LoVo (cell line): Measurements from ENCODE around the gene PDPR.
"Not testable (repeated sequence)": the region's sequence is repeated elsewhere in the genome, so short reads cannot be mapped to it uniquely, and the experiment has no call there.

ENCODE experiments used
- DNase-seq: peaks from one replicate; pipeline ENCODE4 v3.0.0-alpha.2; 2016; ENCODE audit warnings: low spot score

The PDPR gene

DNA sequence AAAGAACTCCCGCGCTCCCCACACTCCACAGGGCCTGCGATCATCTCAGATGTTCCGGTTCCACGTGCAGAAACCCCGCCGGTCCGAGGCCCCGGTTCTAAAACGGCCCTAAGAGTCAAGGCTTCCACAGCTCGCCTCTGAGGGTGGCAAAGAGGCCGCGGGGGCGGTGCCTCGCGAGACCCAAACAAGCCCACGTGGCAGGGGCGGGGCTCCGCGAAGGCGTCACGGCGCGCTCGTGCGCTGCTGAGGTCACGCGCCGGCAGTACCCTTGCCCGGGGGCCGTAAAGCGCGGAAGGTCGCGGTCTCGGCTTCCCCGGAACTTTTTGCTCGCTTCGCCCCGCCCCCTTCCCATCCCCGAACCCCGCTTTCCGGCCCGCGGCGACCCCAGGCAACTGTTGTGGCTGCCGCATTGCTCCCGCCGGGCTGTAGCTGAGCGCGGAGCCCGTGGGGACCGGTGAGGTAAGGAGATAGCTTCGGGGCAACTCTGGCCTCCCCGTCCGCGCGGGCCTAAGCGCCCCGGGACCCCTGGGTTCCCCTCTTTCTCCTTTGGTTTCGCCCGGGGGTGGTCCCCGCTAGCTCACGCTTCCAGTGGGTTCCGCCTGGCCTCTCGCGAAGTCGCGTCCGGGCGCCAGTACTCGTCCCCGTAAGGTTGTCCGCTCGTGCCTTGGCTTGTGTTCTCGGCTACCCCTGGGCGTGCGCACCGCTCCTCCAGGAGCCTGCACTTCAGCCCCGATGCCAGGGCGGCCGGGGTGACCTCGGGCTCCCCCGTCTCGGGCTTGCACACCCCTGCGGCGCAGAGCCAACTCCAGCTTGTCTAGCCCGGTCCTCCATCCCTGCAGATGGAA lies at the start of gene PDPR:
Gene PDPR (plus strand): TSS at position 351 of the 845 bp plus-strand sequence. CDS start 6,161 bp downstream, outside the sequence.
- DNase-seq = peak; percentile 90

DNA sequence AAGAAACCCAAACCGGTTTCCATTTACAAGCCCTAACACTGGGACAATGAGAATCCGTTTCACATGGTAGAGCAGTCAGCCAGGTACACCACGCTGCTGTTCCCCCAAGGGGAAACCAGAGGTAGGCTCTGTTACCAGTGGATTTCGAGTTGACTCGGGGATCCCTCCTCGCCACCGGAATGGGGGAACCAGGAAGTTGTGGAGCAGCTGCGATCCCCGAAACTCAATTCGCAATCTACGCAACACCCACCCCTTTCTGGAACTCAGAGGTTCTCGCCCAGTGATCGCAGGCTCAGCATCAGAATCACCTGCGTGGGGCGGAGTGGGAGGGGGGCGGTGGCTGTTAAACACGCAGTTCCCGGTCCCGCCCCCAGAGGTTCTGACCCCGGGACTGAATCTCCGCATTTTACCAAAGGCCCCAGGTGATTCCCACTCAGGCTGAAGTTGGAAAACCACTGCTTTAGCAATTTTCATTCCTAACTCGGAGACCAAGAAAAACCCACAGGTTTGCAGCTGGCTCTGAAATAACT lies 49.2 kb upstream of the PDPR start:
- DNase-seq = peak; percentile 13

DNA sequence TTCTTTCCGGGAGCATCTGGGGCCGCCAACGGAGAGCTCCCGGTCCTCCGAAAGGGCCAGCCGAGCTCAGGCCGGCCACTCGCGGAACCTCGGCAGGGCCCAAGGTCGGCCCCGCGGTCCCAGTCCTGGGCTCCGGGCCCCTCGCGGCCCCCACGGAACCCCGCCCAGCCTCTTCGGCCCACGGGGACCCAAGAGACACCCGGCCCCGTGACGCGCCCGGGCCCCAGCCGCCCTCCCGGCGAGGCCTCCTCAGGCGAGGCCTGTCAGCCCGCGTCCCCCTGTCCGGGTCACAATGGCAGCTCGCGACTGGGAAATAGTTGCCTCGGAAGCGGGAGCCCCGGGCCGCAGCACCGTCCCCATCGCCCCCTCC lies 48.8 kb upstream of the PDPR start:
- DNase-seq = not testable (repeated sequence)

DNA sequence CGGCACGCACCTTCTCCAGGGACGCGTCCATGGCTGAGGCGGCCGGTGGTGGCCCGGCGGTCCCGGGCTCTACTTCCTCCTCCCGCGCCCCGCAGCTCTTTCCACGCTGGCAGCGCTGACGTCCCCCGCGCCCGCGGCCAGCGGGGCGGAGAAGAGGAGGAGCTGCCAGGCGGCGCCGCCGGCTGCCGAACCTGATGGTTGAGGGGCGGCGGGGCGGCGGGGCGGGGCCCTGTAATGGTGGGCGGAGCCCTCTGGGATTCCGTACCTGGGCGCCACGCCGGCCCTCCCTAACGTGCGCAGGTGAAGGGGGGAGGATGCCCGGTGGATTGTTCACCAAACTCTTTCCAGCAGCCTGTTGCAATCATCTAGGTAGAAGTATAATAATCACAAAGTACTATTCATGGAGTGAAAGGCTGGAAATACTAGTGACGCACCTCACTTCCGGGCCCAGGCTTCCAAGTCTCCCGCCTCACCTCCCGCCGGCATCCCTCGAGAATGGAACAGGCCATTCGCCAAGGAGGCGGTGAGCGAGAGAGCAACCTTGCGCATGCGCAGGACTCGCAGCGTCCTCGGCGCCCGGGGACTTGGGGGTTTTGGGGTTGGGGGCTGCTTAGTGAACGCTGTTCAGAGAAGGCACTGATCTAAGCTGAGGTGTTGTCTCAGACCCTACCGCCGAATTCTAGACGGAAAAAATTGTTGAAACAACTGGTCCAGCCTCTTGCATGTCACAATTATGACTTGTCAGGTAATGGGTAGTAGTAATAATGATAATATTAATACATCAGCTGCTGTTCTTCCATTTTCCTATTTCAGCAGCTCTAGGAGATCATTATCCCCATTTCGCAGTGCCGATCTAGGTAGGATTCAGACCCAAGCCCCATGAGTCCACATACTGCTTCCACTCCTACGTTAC lies 48.1 kb upstream of the PDPR start:
- peak; percentile 89 for DNase-seq

DNA sequence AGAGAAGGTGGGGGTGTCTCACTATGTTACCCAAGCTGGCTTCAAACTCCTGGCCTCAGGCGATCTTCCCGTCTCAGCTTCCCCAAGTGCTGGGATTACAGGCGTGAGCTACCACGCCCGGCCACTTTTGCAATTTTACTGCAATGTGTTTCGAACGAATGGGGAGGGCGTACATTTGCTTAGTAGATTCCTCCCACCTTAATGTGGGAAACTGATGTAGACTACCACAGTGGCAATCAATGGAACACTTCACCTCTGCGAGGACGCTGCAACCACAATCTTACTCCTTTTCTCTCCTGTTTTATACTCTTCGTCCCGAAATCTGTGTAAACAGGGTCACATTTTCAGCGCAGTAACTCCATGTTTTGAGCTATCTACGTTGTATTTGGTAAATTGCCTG lies 47.4 kb upstream of the PDPR start:
- not testable (repeated sequence) for DNase-seq

DNA sequence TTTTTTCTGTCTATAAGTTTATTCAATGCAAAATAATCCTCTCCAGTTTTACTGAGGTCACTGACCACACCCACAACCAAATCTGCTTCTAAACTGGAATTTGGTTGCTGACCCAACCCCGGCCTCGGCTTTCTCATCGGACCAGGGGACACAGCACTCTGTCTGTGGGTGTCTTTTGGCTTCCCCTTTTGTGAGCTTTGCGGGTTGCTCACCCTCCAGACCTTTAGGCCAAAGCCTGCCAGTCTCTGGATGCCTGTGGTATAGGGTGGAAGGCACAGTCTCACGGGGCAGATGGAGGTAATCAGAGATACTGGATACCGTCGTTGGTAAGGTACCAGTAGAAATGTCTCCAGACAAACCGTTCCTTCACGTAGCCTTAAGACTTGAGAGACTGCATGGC lies 35.1 kb upstream of the PDPR start:
- not testable (repeated sequence) for DNase-seq

DNA sequence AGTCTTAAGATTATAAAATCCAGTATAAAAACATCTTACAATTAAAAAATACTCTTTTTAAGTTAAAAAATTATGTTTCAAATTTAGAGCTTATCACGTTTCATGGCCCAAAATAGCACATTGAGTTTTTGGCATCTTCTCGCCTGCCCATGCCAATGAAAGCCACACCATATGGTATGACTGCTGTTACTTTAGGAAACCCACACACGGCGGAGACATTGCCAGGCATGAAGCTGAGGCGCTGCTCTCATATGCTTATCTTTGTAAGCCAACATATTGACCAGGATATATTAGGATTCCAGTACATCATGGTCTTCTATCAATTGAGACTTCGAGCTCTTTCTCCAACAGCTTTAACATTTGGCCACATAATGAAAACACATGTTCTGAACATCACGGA lies 32.9 kb upstream of the PDPR start:
- DNase-seq = not testable (repeated sequence)

DNA sequence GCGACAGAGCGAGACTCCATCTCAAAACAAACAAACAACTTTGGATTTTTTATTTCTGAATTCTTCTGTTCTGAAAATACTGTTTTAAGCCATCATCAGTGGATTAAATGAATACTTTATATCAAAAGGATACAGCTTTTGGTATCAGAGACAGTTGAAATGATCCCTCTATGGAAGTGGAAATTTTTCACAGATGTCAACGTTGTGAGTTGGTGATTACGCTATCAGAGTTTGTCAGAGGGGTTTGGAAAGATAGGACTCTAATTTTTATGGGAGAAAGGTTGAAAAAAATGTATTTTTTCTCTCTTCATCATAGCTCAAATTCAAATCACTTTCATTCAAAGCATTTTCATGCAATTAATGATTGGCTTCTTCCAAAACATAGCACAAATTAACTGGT lies 30.2 kb upstream of the PDPR start:
- not testable (repeated sequence) for DNase-seq

DNA sequence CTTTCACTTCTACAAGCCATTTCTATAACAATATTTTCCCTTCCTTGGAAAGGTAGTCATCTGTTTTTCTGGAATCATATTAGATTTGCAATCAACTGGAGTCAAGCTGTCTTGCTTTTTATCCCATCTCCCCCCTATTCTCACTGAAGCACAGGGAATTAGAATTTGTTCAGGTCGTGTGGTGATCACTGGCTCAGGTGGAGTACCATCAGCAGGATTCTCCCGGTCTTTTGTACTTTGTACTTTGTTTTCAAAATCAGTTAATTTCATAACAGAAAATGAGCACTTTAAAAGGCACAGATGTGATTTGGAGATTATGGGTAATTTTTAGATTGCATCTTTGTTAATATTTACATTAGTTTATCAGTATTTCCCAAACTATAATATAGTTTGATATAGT lies 26.0 kb upstream of the PDPR start:
- DNase-seq = not testable (repeated sequence)

DNA sequence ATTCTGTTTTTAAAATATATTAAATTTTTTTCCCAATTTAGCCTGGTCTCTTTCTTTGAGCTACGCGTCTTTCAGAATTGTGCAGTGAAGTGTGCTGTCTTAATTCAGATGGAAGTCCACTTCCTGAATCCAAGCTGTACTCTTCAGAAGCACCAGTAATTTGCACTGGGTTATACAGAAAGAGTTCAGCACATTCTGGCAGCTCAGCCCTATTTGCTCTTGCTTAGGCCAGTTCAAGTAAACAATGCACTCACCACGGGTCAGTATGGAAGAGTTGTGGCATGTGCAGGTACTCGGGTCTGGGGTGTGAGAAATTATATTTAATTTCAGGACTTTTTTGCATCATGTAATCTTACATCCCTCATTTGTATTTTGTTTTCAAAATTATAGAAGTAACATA lies 25.3 kb upstream of the PDPR start:
- not testable (repeated sequence) for DNase-seq

DNA sequence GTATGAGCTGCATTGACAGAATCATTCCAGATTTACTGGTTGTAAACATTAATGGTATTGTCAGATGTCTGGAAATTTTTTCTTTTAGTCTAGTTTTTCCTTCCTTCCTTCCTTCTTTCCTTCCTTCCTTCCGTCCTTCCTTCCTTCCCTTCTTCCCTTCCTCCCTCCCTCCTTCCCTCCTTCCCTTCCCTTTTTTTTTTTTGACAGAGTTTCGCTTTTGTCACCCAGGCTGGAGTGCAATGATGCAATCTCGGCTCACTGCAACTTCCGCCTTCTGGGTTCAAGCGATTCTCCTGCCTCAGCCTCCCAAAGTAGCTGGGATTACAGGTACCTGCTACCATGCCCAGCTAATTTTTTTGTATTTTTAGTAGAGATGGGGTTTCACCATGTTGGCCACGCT lies 24.8 kb upstream of the PDPR start:
- not testable (repeated sequence) for DNase-seq

DNA sequence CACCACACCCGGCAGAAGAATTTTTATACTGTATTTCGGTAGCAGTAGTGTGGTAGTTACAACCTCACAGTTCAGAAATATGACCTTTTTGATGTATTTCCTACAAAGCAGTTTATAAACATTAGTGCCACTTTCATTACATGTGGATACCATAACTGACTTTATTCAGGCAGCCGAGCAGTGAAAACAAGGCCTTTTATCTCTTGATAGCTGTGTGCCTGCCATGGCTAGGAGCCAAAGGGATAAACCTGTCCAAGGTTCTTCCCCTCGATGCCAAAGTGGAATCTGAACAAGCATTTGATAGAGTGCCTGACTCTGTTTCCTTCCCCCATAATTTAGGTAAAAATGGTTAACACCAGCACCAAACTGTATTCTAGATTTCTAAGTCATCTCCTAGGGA lies 23.0 kb upstream of the PDPR start:
- DNase-seq = not testable (repeated sequence)

DNA sequence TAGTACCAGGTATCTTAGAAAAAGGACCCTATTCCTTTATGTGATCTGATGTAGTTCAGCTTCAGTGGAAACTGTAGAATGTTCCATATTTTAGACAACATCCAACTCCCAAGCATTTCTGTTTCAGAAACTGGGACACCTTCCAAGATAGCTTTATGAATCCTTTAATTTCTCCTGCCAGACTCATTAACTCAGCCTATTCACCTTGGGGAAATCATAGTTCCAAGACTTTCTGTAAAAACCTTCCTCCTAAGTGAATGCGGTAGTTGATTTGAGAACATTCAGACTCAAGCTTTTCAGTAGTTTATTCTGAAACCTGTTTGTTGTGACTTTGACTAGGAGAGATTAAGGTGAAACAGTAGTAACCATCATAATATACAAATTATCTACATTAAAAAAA lies 20.0 kb upstream of the PDPR start:
- not testable (repeated sequence) for DNase-seq

DNA sequence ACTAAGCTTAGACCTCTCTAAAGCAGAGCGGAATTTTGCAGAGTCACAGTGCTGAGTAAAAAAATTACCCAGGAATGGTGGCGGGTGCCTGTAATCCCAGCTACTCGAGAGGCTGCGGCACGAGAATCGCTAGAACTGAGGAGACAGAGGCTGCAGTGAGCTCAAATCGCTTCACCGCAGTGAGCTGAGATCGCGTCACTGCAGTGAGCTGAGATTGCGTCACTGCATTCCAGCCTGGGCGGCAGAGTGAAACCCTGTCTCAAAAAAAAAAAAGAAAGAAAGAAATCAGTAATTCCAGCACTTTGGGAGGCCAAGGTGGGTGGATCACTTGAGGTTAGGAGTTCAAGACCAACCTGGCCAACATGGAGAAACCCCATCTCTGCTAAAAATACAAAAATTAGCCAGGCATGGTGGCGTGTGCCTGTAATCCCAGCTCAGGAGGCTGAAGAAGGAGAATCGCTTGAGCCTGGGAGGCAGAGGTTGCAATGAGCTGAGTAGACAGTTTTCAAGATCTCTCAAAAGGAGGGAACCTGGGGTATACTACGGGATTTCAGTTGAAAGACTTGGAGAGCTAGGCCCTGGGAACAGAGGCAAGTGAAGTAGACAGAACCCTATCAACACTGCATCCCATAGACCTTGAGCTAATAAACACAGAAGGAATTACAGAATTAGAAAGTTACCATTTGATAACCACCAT lies 4.4 kb upstream of the PDPR start:
- DNase-seq = not testable (repeated sequence)

DNA sequence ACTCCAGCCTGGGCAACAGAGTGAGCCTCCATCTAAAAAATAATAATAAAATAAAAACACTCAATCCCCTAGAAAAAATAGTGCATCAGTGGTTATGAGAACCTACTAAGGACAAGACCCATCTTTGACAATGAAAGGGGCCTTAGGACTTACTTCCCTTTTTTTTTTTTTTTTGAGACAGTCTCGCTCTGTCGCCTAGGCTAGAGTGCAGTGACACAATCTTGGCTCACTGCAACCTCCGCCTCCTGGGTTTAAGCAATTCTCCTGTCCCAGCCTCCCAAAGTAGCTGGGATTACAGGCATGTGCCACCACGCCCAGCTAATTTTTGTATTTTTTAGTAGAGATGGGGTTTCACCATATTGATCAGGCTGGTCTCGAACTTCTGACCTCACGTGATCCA lies 2.0 kb upstream of the PDPR start:
- not testable (repeated sequence) for DNase-seq

DNA sequence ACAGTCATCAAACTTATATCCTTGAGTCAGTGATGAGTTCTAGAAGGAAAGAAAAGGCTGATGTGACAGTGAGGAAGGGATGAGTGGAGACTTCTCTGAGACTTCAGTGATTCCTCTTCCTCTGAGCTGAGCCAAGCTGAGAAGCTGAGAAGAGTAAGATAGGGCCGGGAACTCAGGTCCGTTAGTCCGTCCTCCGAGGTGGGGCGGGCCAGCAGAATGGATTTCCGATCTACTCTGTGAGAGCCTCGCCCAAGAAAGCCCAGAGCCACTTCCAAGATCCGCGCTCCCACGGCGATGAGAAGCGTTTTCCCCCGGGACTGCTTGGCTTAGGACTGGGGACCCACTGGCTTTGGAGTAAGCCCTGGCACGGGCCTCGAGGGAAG lies 542 bp upstream of the PDPR start:
- DNase-seq = not testable (repeated sequence)

DNA sequence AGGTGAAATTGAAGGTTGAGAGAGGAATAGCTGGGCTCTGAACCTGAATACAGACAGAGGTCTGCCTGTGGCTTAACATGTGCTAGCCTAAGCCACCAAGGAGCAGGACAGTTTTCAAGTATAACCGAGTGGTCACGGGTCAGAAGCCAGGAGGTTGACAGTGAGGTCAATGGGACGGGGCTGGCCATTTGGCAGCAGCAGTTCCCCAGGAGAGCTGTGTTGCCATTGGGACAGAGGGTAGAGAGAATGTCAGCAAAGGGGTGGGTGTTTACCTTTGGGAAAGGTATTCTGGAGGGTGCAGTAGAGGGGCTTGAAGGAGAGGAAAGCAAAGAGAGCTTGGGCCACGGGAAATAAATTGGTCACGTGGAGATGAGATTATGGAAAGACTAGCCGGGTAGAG lies 4.2 kb downstream of the PDPR start:
- not testable (repeated sequence) for DNase-seq

DNA sequence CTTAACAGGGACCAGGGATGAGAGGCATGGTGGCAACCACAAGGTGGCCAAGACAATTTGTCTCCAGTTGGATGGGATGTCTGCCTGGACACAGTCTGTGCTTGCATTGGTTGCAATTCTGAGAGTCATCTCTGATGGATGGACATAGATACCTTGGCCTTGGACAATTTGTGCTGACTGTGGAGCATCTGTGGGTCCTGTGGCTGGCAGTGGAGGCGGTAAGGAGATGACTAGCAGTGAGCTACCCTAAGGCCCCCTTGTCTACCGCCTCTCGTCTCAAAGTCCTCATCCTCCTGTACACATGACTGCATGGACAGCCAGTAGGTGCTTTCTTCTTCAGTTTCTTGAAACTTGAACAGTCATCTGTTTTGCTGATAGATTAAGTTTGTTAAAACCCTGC lies 4.6 kb downstream of the PDPR start:
- not testable (repeated sequence) for DNase-seq

DNA sequence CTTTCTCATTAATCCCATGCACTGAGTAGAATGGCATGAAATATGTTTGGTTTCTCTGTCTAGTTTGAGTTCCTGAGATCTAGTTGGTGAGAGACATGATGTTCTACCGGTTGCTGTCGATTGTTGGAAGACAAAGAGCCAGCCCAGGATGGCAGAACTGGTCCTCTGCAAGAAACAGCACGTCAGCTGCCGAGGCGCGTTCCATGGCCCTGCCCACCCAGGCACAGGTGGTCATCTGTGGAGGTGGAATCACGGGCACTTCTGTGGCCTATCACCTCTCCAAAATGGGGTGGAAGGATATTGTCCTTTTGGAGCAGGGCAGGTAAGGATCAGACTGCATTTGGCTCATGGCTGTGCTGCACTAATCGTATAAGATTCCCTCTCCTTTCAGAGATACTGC lies 6.3 kb downstream of the PDPR start:
- not testable (repeated sequence) for DNase-seq

DNA sequence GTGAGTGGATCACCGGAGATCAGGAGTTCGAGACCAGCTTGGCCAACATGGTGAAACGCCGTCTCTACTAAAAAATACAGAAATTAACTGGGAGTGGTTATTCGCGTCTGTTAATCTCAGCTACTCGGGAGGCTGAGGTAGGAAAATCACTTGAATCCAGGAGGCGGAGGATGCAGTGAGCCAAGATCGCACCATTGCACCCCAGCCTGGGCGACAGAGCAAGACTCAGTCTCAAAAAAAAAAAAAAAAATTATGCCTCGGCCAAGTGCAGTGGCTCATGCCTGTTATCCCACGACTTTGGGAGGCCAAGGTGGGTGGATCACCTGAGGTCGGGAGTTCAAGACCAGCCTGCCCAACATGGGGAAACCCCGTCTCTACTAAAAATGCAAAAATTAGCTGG lies 9.7 kb downstream of the PDPR start:
- DNase-seq = not testable (repeated sequence)

DNA sequence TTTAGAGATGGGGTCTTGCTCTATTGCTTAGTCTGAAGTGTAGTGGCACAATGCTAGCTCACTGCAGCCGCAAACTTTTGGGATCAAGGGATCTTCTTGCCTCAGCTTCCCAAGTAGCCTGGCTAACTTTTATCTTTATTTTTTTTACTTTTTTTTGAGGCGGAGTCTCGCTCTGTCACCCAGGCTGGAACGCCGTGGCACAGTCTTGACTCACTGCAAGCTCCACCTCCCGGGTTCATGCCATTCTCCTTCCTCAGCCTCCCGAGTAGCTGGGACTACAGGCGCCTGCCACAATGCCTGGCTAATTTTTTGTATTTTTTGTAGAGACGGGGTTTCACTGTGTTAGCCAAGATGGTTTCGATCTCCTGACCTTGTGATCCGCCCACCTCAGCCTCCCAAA lies 12.1 kb downstream of the PDPR start:
- not testable (repeated sequence) for DNase-seq

DNA sequence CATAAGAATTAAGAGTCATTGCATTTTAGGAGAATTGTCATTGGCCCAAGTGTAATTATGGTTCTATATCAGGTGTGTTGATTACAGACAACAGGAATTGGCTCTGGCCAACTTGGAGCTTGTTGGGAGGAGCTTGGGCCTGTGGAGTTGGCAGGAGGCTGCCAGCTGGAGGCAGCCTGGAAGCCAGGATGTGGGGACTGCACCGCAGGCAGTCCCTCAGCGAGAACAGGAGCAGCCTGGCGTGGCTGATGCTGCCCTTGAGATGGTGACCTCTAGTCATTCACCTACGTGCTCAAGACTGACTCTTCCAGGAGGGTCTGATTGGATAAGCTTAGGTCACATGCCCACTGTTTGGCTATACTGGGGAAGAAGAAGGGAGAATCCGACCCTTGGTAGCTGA lies 13.6 kb downstream of the PDPR start:
- DNase-seq = not testable (repeated sequence)
